ENCODE results near the gene SORBS2.

DNA sequence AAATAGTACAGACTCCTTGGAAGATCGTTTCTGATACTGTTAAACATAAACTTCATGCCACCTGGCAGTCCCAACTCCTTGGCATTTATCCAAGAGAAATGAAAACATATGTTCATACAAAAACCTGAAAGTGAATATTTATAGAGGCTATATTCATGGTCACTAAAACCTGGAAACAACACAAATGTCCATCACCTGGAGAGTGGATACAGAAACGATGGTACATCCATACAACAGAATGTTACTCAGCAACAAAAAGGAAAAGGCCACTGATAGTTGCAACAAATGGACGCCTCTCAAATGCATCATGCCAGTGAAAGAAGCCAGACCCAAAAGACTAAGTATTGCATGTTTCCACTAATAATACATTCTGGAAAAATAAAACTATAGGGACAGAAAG lies 34.0 kb upstream of the SORBS2 start:
- TF ChIP-seq, protein P1, sequence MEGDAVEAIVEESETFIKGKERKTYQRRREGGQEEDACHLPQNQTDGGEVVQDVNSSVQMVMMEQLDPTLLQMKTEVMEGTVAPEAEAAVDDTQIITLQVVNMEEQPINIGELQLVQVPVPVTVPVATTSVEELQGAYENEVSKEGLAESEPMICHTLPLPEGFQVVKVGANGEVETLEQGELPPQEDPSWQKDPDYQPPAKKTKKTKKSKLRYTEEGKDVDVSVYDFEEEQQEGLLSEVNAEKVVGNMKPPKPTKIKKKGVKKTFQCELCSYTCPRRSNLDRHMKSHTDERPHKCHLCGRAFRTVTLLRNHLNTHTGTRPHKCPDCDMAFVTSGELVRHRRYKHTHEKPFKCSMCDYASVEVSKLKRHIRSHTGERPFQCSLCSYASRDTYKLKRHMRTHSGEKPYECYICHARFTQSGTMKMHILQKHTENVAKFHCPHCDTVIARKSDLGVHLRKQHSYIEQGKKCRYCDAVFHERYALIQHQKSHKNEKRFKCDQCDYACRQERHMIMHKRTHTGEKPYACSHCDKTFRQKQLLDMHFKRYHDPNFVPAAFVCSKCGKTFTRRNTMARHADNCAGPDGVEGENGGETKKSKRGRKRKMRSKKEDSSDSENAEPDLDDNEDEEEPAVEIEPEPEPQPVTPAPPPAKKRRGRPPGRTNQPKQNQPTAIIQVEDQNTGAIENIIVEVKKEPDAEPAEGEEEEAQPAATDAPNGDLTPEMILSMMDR (IDR thresholded peaks at IDR 0.05) = no peak
- no peak for TF ChIP-seq EZH2 (IDR thresholded peaks at IDR 0.05; ENCODE audit: borderline replicate concordance, insufficient read depth, low read depth, low read length, poor library complexity, severe bottlenecking)
